Muscle layer of colon (tissue), 2 donors: ENCODE data around the gene ABTB1.

Source experiments
- H3K27ac ChIP-seq: one replicate; pipeline ENCODE4 v1.7.0; 2013; ENCODE audit warnings: low read depth, mild to moderate bottlenecking, low read length, moderate library complexity
- H3K27me3 ChIP-seq, 2 donors: one replicate each; pipeline ENCODE4 v1.7.0; 2013; ENCODE audit warnings: low read length in 2 of 2, mild to moderate bottlenecking in 2 of 2; ENCODE audit not compliant: insufficient read depth in 2 of 2, control insufficient read depth in 1 of 2
- H3K36me3 ChIP-seq: one replicate; pipeline ENCODE4 v1.7.0; 2013; ENCODE audit warnings: mild to moderate bottlenecking, low read length; ENCODE audit not compliant: insufficient read depth
- H3K4me1 ChIP-seq: one replicate; pipeline ENCODE4 v1.7.0; 2013; ENCODE audit warnings: mild to moderate bottlenecking, low read length; ENCODE audit not compliant: insufficient read depth
- H3K4me3 ChIP-seq, 2 donors: one replicate each; pipeline ENCODE4 v1.7.0; 2013; ENCODE audit warnings: low read length in 2 of 2, low read depth in 1 of 2, mild to moderate bottlenecking in 1 of 2, moderate library complexity in 1 of 2
- H3K9ac ChIP-seq: one replicate; pipeline ENCODE4 v1.7.0; 2013; ENCODE audit warnings: low read length
- H3K9me3 ChIP-seq: one replicate; pipeline ENCODE4 v1.7.0; 2013; ENCODE audit warnings: mild to moderate bottlenecking, low read length
- donor health status: abdominal sarcoma.
- donor health status: Adenocarcinoma of cecum.

The ABTB1 gene

GRCh38 chr3:127666676-127667075, 6.1 kb upstream of the ABTB1 start:
- Histone ChIP-seq H3K36me3 (no peaks in the 10 kb centered on the region), H3K4me3 (no peak overlapping the region), H3K9me3 (no peaks in the 10 kb centered on the region), H3K4me1 (peaks cover 4% of the 10 kb centered on the region), H3K27me3 (no peaks in the 10 kb centered on the region), H3K9ac (no peak overlapping the region), H3K27ac (no peak overlapping the region)

DNA sequence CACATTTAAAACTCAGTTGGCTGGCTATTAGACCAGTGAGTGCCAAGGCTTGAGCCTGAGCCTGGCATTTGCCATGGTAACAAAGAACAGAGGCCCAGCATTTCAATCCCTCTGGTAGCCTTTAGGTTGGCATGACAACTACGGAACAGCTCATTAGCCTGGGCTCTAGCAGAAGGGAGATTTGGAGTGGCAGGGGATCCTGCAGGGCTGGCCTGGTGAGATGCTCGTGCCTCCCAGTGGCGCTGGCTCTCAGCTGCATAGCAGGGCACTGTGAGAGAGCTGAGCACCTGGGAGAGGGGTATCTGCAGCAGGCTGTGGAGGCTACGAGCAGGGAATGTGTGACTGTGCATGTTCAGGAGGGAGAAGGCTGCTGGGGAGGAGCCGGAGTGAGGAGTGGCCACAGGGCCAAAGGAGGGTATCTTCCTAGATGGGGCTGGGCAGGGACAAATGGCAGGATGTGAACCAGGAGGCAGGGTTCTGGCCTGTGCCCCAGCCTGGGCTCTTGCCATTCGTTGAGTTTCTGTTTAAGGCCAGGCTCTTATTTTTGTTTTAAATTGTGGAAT, 5.6 kb upstream of the ABTB1 start:
- H3K4me3 ChIP-seq: no peak overlapping the region
- H3K27me3 ChIP-seq: no peaks in the 10 kb centered on the region
- no peak overlapping the region for H3K27ac ChIP-seq
- no peak overlapping the region for H3K9ac ChIP-seq
- peaks cover 6% of the 10 kb centered on the region for H3K4me1 ChIP-seq
- H3K9me3 ChIP-seq: no peaks in the 10 kb centered on the region
- no peaks in the 10 kb centered on the region for H3K36me3 ChIP-seq

GRCh38 chr3:127668906-127669305, 3.8 kb upstream of the ABTB1 start:
- Histone ChIP-seq H3K9ac (no peak overlapping the region), H3K4me3 (no peak overlapping the region), H3K9me3 (no peaks in the 10 kb centered on the region), H3K27ac (no peak overlapping the region), H3K4me1 (peaks cover 8% of the 10 kb centered on the region), H3K27me3 (no peaks in the 10 kb centered on the region), H3K36me3 (no peaks in the 10 kb centered on the region)

DNA sequence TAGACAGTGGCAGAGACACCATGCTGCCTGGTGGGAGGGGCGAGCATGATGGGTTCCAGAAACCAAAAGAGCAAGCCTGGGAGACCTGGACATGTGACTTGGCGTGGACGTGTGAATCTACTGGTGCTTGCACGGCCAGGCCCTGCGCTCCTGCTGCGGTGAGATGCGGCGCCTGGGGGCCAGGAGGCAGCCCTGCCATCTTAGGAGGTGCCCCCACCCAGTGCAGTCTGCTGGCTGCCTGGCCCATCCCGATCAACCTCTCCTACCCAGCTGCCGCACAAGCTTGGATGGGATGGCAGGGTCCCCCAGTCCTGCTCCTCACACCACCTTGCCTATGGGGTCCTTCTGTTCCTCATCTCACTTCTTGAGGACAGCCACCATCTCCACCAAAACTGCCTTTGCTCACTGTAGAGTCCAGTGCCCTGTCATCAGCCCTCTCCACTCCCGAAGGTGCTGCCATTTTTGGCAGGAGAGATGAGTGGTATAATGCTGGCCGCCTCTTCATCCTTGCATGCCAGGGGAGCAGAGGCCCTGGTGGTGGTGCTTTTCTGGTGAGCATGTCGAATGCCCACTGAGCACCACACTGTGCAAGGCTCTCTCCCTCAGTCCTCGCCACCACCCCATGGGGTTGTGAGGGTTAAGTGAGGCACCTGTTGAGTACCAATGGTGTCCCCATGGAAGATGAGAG, 3.1 kb upstream of the ABTB1 start:
- H3K9ac ChIP-seq: no peak overlapping the region
- H3K4me3 ChIP-seq: no peak overlapping the region
- H3K36me3 ChIP-seq: no peaks in the 10 kb centered on the region
- peaks cover 11% of the 10 kb centered on the region for H3K4me1 ChIP-seq
- no peaks in the 10 kb centered on the region for H3K27me3 ChIP-seq
- no peaks in the 10 kb centered on the region for H3K9me3 ChIP-seq
- H3K27ac ChIP-seq: no peak overlapping the region

- H3K27me3 ChIP-seq: no peaks in the 10 kb centered on the region
- H3K4me1 ChIP-seq: peaks cover 11% of the 10 kb centered on the region
- H3K9ac ChIP-seq: no peak overlapping the region
Observed at GRCh38 chr3:127670229-127670559, 2.6 kb upstream of the ABTB1 start.

GRCh38 chr3:127670761-127671522, 1.8 kb upstream of the ABTB1 start:
- Histone ChIP-seq H3K9me3 (no peaks in the 10 kb centered on the region), H3K4me1 (peaks cover 11% of the 10 kb centered on the region), H3K27me3 (no peaks in the 10 kb centered on the region), H3K27ac (no peak overlapping the region), H3K9ac (no peak overlapping the region), H3K36me3 (peaks cover 5% of the 10 kb centered on the region), H3K4me3 (no peak overlapping the region)

More at GRCh38 chr3:127670229-127670559, 2.6 kb upstream of the ABTB1 start:
- Histone ChIP-seq H3K36me3 (no peaks in the 10 kb centered on the region), H3K4me3 (no peak overlapping the region), H3K9me3 (no peaks in the 10 kb centered on the region), H3K27ac (no peak overlapping the region)

DNA sequence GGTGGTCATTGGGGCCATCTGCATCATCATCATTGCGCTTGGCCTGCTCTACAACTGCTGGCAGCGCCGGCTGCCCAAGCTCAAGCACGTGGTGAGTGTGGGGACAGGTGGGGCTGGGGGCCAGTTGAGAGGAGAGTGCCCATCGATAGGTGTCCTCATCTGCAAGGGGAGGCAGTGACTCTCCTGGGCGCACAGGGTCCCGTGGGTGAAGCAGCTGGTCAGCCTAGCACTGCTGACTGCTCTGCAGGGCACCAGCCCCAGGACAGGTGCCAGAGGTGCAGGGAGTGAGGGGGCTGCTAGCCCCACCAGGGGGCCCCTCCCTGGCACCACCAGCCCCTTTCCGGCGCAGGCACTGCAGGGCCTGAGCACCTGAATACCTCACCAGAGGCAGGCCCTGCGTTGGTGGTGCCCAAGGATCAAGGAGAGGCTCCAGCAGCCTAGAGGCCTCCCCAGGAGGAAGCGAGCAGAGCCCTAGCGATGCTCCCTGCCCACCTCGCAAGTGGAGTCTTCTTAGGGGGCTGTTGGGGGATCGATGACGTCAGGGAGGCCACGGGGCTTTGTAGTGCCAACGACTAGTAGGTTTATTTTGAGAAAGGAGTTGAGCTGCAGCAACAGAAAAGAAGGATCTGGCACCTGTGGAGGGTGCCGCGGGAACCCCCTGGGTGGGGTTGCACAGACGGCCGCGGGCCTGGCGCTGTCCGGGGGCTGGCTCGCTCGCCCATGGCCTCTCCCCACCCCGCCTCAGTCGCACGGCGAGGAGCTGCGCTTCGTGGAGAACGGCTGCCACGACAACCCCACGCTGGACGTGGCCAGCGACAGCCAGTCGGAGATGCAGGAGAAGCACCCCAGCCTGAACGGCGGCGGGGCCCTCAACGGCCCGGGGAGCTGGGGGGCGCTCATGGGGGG, 976 bp upstream of the ABTB1 start:
- peaks cover 11% of the 10 kb centered on the region for H3K4me1 ChIP-seq
- peak overlapping the region; percentile 65 for H3K9ac ChIP-seq
- H3K27me3 ChIP-seq: no peaks in the 10 kb centered on the region
- peak overlapping the region; percentile 76 for H3K27ac ChIP-seq
- H3K4me3 ChIP-seq: peak overlapping the region; percentile 67 to 75
- peaks cover 13% of the 10 kb centered on the region for H3K36me3 ChIP-seq
- no peaks in the 10 kb centered on the region for H3K9me3 ChIP-seq

- H3K9me3 ChIP-seq: no peaks in the 10 kb centered on the region
- no peaks in the 10 kb centered on the region for H3K27me3 ChIP-seq
- peaks cover 11% of the 10 kb centered on the region for H3K4me1 ChIP-seq
- H3K4me3 ChIP-seq: peak overlapping the region; percentile 62 to 99
- H3K27ac ChIP-seq: peak overlapping the region; percentile 88
- H3K36me3 ChIP-seq: peaks cover 26% of the 10 kb centered on the region
- peak overlapping the region; percentile 64 for H3K9ac ChIP-seq
Observed at GRCh38 chr3:127673191-127674100, 694 bp downstream of the ABTB1 start.

DNA sequence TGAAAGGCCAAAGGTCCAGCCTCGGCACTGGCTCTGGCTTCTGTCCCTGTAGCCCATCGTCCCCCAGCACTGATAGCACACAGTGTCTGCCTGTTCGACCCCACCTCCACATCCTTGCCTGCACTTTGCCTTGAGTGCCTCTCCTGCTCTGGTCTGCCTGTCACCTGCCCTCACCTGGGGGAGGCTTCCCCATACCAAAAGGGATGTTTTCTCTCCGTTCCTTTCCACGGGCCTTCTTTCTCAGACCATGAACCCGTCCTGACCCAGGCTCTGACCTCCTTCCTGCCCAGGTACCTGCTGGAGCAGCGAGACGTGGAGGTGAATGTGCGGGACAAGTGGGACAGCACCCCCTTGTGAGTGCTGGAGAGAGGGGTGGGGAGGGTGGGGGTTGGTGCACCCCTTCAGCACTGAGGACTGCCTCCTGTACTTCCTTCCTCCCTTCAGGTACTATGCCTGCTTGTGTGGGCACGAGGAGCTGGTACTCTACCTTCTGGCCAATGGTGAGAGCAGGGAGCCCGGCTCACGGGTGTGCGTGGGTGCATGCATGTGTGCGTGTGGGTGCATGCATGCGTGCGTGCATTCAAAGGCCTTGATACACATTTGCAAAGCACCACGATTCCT, 1.5 kb downstream of the ABTB1 start:
- Histone ChIP-seq H3K36me3 (peaks cover 33% of the 10 kb centered on the region), H3K4me3 (peak overlapping the region in 1 of 2 donors; percentile 62), H3K27ac (no peak overlapping the region), H3K9ac (peak overlapping the region; percentile 64), H3K4me1 (peaks cover 11% of the 10 kb centered on the region), H3K27me3 (no peaks in the 10 kb centered on the region), H3K9me3 (no peaks in the 10 kb centered on the region)

- Histone ChIP-seq H3K27ac (no peak overlapping the region), H3K36me3 (peaks cover 33% of the 10 kb centered on the region), H3K9me3 (no peaks in the 10 kb centered on the region), H3K9ac (no peak overlapping the region), H3K4me3 (no peak overlapping the region), H3K27me3 (no peaks in the 10 kb centered on the region), H3K4me1 (peaks cover 11% of the 10 kb centered on the region)
Observed at GRCh38 chr3:127674790-127675189, 2.0 kb downstream of the ABTB1 start.
